Fibroblast of skin of scalp (primary cell): ENCODE measurements around the gene HYAL2.
A peak's percentile ranks its signal among the peaks of the same experiment; 100 is the strongest.
"Not testable (repeated sequence)": the region's sequence is repeated elsewhere in the genome, so short reads cannot be mapped to it uniquely, and the experiment has no call there.

ENCODE experiments used
- DNase-seq: peaks from one replicate; pipeline ENCODE4 v3.0.0-alpha.2; 2013

The HYAL2 gene

DNA sequence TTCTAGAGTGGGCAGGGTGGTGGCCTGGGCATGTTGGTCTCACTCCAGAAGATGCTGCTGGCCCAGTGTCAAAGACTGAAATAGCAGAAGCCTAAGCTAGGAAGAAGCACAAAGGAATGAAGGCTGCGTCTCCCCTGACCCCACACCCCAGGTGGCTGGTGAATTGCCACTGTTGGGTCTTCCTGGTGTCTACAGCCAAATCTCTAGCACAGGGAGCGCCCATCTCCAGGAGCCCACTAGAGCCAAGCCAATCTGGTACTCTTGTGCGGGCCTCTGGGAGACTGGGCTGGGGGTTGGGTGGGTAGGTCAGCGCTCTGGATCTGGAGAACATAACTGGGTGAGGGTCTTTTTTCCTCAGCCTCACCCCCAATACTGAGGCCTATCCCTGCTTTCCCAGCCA lies 4.6 kb upstream of the HYAL2 start:
- DNase-seq = no peak

GRCh38 chr3:50326182-50326541 lies 3.6 kb upstream of the HYAL2 start:
- DNase-seq = no peak

GRCh38 chr3:50325497-50326181 lies 3.1 kb upstream of the HYAL2 start:
- no peak for DNase-seq

- DNase-seq = no peak
Measured at GRCh38 chr3:50325113-50325480, 2.6 kb upstream of the HYAL2 start.

GRCh38 chr3:50324351-50325112 lies 2.0 kb upstream of the HYAL2 start:
- peak; percentile 78 for DNase-seq

DNA sequence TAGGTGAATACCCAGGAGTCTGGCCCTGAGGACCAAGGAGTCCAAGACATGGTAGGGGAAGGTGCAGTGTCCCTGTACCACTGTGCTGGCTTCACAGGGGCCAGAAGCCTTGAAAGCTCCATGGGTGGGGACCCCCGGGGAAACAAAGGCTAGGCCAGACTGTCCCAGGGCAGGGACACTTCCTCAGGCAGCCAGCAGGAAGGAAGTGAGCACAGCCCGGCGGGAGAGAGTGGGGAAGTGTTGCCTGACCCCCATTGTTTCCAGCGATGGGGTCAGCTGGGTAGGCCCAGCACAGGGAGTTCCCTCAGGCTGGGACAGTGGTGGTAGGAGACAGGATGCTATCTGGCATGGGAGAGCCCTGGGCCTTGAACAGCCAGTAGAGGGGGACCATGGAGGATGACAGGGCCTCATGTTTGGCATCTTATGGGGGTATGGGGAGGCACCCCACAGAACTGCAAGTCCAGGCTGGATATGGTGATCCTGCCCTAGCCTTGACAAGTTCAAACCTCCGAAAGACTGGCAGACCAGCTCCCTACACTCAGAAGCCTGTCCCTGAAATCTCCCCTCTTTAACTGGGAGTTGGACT lies 1.2 kb upstream of the HYAL2 start:
- no peak for DNase-seq

- DNase-seq = no peak
Measured at GRCh38 chr3:50323092-50323600, 601 bp upstream of the HYAL2 start.

GRCh38 chr3:50322115-50322385 lies 495 bp downstream of the HYAL2 start:
- no peak for DNase-seq

DNA sequence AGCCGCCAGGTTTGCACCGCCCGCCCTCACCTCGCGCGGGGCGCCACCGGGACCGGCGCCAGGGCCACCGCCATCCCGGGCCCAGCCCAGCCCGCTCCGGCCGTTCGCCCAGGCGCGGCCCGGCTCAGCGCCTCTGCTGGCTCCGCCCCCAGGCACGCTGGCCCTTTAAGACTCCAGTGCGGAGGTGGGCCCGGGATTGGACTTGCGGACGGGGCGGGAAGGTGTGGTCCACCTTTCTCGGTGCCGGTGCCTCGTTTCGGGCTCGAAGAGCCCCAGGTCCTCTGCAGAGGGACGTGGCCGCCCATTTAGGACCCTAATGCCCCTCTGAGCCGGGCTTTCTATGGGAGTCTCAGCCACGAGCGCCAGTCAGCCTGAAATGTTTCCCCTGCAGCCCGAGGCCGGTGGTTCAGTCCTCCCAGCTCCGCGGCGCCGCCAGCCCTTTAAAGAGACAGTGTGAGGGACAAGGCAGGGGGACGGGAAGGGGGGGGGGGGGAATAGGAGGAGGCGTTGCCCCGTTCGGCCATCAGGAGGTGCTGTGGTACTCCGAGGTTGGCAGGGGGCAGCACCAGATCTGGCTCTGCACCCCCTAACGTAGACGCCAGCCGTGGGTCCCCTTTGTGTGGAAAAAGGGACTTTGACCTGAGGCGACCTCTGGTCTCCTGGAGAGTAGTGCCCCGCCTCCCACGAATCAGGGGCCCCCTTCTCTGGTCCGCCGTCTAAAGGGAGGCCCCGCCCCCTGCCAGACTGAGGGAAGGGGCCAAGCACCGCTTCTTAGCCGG lies 1.0 kb downstream of the HYAL2 start:
- DNase-seq = peak; percentile 91

DNA sequence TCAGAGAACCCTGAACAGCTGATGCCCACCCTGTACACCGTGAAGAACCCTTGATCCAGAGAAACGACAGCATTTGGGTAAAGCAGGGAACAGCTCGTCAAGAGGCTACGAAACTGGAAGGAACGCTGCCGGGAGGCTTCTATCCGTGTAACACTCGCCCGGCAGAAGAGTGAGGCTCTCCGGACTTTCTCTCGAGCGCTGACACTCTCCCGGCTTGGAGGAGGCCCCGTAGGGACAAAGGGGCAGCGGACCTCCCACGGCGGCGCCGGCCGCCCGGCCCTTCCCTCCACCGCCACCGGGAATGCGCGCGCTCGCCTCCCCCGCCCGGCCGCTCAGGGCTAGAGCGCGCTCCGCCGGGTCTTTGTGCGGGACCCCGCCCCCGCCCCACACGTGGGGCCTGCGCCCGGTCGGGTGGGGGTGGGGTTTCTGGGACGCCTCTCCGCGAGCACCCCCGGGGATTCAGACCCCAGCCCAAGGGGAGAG lies 1.7 kb downstream of the HYAL2 start:
- DNase-seq = peak; percentile 77

DNA sequence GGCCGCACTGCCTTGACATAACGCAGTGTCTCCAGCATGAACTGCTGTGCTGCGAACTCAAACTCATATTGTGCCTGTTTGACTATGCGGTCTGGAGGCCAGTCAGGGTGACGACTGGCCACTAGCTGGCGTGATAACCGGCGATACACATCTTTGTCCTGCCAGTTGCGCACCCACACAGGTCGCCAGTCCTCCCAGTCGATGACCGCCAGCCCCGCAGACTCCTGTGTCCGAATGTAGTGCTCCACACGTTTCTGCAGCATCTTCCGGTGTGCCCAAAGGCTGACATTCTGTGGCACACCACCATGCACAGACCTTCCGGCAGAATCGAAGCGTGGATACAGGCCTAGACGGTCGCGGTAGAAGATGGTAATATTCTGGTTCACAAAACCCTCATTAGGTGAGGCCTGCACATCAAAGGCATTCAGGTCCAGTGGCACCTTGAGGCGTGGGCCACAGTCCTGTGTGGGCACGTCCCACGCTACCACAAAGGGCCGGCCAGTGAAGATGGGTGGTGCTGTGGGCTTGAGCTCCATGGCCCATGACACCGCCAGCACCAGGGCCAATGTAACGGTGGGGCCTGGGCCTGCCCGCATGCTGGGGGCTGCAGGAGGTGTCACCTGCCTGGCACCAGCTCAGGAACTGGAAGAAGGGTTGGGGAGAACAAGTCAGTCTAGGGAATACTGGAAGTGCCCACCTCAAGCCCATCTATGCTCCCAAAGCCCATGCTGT lies 2.5 kb downstream of the HYAL2 start:
- DNase-seq = no peak

DNA sequence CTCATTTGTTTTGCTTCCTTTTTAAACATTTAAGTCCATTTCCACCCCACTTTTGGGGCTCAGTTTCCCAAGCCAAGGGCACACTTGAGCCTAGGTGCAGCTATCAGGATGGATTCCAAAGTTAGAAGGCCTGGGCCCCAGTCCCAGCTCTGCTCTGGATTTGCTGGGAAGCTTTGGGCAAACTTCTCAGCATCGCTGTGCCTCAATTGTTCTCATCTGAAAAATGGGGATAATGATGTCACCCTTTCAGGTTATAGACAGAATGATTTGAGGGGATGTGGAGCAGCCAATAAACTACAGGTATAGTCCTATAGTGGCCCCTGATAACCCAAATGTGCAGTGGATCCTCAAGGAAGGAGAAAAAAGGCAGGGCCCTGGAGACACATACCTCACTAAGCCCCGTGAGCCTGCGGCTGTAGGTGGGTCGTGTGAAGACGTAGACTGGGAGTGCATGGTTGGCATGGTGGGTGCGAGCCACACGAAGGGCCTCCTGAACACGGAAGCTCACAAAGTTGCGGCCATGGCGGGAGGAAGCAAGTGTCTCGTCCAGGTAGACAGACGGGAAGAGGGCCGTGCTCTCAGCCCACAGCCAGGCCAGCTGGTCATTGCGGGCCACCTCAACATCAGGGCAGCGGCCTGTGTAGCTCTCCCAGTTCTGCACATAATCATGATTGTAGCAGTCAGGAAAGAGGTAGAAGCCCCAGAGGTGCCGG lies 3.2 kb downstream of the HYAL2 start:
- DNase-seq = no peak

GRCh38 chr3:50318615-50319014 lies 3.9 kb downstream of the HYAL2 start:
- DNase-seq = no peak

DNA sequence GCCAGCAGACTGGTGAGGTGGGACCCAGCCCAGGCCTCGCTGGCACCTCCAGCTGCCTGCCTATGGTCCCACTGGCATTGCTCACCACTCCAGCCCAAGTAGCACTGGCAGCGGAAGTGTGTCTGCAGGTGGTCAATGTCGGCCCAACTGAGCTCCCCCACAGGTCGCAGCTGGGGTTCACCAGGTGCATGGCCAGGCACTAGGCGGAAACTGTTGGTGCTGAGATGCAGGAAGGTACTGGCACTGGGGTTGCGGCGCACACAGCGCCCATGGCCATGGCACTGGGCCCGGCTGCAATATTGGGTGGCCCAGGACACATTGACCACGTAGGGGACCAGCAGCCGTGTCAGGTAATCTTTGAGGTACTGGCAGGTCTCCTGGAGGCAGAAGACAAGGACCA lies 4.4 kb downstream of the HYAL2 start:
- DNase-seq = no peak

DNA sequence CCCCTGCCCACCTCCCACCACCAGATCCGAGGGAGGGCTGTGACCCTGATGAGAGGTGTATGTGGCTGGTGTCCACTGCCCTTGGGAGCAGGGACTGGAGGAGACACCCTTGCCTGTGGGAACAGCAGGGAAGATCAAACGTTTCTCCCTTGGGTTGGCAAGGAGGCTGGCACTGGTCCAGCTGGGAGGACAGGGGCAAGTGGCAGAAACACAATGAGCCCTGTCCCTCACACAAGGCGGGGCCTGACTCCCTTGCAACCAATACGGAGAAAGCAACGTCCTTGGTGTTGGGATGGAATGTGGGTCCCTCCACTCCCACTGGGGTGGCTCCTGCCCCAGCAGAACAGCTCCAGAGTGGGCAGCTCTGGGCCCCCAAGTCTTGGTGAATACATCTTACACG lies 5.2 kb downstream of the HYAL2 start:
- DNase-seq = no peak

- no peak for DNase-seq
Measured at GRCh38 chr3:50316657-50317242, 5.8 kb downstream of the HYAL2 start.

DNA sequence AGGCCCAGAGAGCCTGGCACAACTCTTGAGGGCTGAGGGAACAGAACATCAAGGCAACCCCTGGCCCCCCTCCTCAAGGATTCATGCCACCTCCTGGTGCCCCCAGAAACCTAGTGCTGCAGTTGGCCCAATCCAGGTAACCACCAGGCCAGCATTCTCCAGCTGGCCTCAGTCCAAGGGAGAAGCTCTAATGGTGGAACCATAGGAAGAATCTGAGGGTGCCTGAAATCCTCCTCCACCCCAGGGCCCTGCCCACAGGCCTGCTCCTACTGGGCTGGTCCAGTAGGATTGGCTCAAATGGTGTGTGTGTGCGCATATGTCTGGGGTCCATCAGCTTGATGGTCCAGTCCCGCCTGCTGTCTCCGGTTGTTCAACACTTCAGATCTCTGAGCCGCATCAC lies 7.7 kb downstream of the HYAL2 start:
- no peak for DNase-seq

DNA sequence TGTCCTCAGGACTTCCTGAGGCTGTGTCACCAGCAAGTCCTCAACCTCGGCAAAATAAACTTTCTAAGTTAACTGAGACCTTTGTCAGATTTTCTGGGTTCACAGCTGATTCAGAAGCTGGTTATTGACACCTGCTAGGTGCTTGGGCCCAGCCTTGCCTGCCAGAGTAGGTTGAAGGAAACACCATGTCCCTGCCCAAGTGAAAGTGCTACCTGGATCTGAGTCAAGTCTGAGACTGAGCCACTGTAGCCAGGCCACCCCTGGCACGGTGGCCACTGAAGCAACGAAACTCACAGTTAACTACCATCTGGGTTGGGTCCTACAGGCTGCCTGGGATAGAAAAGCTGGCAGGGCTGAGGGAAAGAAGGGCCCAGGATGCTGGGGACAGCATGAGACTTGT lies 8.2 kb downstream of the HYAL2 start:
- no peak for DNase-seq

DNA sequence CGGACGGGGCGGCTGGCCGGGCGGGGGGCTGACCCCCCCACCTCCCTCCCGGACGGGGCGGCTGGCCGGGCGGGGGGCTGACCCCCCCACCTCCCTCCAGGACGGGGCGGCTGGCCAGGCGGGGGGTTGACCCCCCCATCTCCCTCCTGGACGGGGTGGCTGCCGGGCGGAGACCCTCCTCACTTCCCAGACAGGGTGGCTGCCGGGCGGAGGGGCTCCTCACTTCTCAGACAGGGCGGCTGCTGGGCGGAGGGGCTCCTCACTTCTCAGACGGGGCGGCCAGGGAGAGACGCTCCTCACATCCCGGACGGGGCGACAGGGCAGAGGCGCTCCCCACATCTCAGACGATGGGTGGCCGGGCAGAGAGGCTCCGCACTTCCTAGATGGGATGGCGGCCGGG lies 10.5 kb downstream of the HYAL2 start:
- not testable (repeated sequence) for DNase-seq

DNA sequence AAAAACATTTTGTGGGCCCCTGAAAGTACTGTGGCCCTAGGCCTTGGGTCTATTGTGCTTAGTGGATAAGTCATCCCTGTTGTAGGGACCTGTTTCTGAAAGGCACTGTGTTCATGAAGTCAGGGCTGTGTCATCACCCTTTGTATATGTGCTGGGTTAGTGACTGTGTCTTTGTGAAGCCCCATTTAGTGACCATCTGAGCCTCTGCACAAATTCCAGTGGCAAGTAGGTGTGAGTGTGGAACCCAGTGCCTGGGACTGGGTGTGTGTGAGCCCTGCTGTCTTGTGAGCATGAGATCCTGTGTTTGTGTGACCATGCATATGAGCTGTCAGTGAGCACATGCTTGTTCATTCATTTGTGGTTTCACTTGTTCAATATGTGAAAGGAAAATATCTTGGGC lies 17.9 kb downstream of the HYAL2 start:
- DNase-seq = no peak

DNA sequence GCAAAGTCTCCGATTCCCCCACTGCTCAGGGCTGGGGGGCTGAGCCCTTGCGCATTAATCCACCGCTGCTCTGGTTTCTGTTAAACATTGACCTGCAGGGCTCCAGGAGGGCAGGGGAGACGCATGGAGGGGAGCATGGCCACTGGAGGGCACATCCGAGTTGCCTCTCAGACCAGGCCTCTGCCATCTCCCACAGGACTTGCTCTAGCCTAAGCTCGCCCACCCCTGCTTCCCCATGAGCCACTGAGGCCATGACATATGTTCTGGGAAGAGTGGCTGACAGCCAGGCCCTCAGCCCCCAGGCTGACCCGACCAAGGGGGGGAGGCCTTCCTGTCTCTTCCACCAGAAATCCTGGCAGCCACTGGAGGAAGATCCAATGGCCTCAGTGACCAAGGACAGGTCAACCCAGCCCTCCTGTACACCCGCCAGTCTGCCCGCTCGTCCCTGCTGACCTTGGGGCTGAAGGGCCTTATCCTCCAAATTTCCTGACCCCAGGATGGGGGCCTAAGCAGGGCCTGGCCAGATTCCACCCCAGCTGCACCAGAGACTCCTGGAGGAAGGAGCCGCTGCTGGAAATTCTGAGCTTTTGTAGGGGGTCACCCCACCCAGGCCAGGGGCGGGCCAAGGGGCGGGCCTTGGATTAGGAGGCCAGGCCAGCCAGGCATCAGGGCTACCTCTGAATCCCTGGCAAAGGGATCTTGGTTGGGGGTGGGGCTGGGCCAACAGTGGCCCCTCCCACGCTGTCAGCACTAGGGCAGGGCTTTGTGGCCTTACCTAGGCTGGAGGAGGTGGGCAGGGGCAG lies 19.3 kb downstream of the HYAL2 start, which contains the start of gene HYAL1:
HYAL1 (minus strand) TSS at position 562 of the 803 bp plus-strand sequence. CDS start 618 bp downstream, outside the sequence.
- no peak for DNase-seq
